ENCODE measurements around the gene PPARG.

DNA sequence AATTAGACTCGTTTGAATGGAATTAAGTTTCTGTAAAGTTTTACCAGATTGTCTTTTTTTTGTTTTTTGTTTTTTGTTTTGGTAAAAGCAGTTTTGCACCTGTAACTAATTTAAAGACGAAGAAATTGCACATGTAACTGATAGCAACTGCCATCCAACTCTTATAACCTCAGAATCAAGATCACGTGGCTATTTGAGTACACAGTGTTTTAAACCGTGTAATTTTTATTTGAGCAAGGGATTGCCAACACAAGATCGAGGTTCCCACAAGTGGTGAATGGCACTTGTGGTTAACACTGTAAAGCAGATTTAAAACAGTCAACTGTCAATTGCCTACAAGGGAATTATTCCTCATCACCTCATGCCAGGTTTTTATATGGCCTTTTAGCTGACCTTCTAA, 67.3 kb downstream of the PPARG start:
- TF ChIP-seq, protein P1, sequence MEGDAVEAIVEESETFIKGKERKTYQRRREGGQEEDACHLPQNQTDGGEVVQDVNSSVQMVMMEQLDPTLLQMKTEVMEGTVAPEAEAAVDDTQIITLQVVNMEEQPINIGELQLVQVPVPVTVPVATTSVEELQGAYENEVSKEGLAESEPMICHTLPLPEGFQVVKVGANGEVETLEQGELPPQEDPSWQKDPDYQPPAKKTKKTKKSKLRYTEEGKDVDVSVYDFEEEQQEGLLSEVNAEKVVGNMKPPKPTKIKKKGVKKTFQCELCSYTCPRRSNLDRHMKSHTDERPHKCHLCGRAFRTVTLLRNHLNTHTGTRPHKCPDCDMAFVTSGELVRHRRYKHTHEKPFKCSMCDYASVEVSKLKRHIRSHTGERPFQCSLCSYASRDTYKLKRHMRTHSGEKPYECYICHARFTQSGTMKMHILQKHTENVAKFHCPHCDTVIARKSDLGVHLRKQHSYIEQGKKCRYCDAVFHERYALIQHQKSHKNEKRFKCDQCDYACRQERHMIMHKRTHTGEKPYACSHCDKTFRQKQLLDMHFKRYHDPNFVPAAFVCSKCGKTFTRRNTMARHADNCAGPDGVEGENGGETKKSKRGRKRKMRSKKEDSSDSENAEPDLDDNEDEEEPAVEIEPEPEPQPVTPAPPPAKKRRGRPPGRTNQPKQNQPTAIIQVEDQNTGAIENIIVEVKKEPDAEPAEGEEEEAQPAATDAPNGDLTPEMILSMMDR (IDR thresholded peaks at IDR 0.05; ENCODE audit: control extremely low read depth in 1 of 3, insufficient read depth in 1 of 3, low read depth in 1 of 3, low read length in 3 of 3): no peak
- TF ChIP-seq RXRA (IDR thresholded peaks at IDR 0.05; ENCODE audit: insufficient read depth, low read depth, low read length) (no peak), NRF1 (IDR thresholded peaks at IDR 0.05; ENCODE audit: low read depth, low read length) (no peak), TCF12 (IDR thresholded peaks at IDR 0.05; ENCODE audit: low read depth, low read length) (no peak), GABPA (IDR thresholded peaks at IDR 0.05; ENCODE audit: borderline replicate concordance, insufficient read depth, low read length) (no peak), EZH2 (IDR thresholded peaks at IDR 0.05; ENCODE audit: low read depth, low read length, severe bottlenecking) (no peak), BACH1 (IDR thresholded peaks at IDR 0.05; ENCODE audit: low read length) (no peak), YY1 (IDR thresholded peaks at IDR 0.05; ENCODE audit: low read depth, low read length) (no peak)
